ENCODE measurements around the gene KMT5C.

KMT5C gene

GRCh38 chr19:55339105-55339888 is at the start of gene KMT5C:
Gene KMT5C (plus strand): TSS chr19:55339876. CDS start chr19:55341937, 2,061 bp downstream.
- peak; percentile 43; the same call in 1 of the 2 replicates for TF ChIP-seq CTCF (conservative IDR thresholded peaks at IDR 0.05)
- H3K27ac ChIP-seq = peak within 1 kb of the TSS; percentile 94

- no peak overlapping the region for H3K27ac ChIP-seq
- no peak for TF ChIP-seq CTCF (conservative IDR thresholded peaks at IDR 0.05)
Observed at GRCh38 chr19:55297267-55297666, 42.4 kb upstream of the KMT5C start.

- no peak for TF ChIP-seq CTCF (conservative IDR thresholded peaks at IDR 0.05)
- no peak overlapping the region for H3K27ac ChIP-seq
Observed at GRCh38 chr19:55299991-55300390, 39.7 kb upstream of the KMT5C start.

- no peak for TF ChIP-seq CTCF (conservative IDR thresholded peaks at IDR 0.05)
- peak overlapping the region; percentile 70; the same call in 1 of the 2 replicates for H3K27ac ChIP-seq
Observed at GRCh38 chr19:55300886-55301458, 38.7 kb upstream of the KMT5C start.

- peak overlapping the region; percentile 70; the same call in 1 of the 2 replicates for H3K27ac ChIP-seq
- peak; percentile 97 for TF ChIP-seq CTCF (conservative IDR thresholded peaks at IDR 0.05)
Observed at GRCh38 chr19:55301459-55302317, 38.0 kb upstream of the KMT5C start.

GRCh38 chr19:55302318-55302703 is 37.4 kb upstream of the KMT5C start:
- peak overlapping the region; percentile 70; the same call in 1 of the 2 replicates for H3K27ac ChIP-seq
- no peak for TF ChIP-seq CTCF (conservative IDR thresholded peaks at IDR 0.05)

GRCh38 chr19:55303477-55303876 is 36.2 kb upstream of the KMT5C start:
- H3K27ac ChIP-seq = no peak overlapping the region
- no peak for TF ChIP-seq CTCF (conservative IDR thresholded peaks at IDR 0.05)

All from VCaP (cell line).